Type B pancreatic cell (in vitro differentiated cells): Measurements from ENCODE around the gene CA11. TPM values are rescaled to one million over a fixed set of nuclear protein-coding genes. Genes with fewer than 3 reads are reported as not detected.
"Not testable (repeated sequence)": the region's sequence is repeated elsewhere in the genome, so short reads cannot be mapped to it uniquely, and the experiment has no call there.

Source experiments
- DNase-seq: peaks from one replicate; pipeline ENCODE4 v3.0.0; 2021; ENCODE audit warnings: mixed read lengths; ENCODE audit not compliant: unreplicated experiment; ENCODE audit errors: extremely low spot score
- H3K27ac Mint-ChIP-seq: 2 replicates; pipeline ENCODE4 v1.8.0; 2021; ENCODE audit warnings: mild to moderate bottlenecking, mixed read lengths
- H3K27me3 Mint-ChIP-seq: 2 replicates; pipeline ENCODE4 v1.8.0; 2021; ENCODE audit warnings: mixed read lengths
- H3K36me3 Mint-ChIP-seq: 2 replicates; pipeline ENCODE4 v1.8.0; 2021; ENCODE audit warnings: mixed read lengths
- H3K4me1 Mint-ChIP-seq: one replicate; pipeline ENCODE4 v1.8.0; 2021; ENCODE audit warnings: mixed read lengths; ENCODE audit not compliant: unreplicated experiment
- H3K4me3 Mint-ChIP-seq: 2 replicates; pipeline ENCODE4 v1.8.0; 2021; ENCODE audit warnings: mild to moderate bottlenecking, mixed read lengths
- H3K9me3 Mint-ChIP-seq: 2 replicates; pipeline ENCODE4 v1.8.0; 2021; ENCODE audit warnings: mixed read lengths
- CTCF ChIP-seq: fragments of 200-600 bp; sonication (generic); conservative IDR thresholded peaks from 2 replicates; pipeline ENCODE4 v1.5.0; 2021; ENCODE audit warnings: antibody characterized with exemption, mild to moderate bottlenecking
- total RNA-seq: library from RNA; stranded (reverse); gene quantifications from 2 replicates; pipeline ENCODE4 v1.2.1, GENCODE V29; 2021; ENCODE audit warnings: low replicate concordance

The CA11 gene
- total RNA-seq, 1 donor from 2014 or later = 43.3 TPM

DNA sequence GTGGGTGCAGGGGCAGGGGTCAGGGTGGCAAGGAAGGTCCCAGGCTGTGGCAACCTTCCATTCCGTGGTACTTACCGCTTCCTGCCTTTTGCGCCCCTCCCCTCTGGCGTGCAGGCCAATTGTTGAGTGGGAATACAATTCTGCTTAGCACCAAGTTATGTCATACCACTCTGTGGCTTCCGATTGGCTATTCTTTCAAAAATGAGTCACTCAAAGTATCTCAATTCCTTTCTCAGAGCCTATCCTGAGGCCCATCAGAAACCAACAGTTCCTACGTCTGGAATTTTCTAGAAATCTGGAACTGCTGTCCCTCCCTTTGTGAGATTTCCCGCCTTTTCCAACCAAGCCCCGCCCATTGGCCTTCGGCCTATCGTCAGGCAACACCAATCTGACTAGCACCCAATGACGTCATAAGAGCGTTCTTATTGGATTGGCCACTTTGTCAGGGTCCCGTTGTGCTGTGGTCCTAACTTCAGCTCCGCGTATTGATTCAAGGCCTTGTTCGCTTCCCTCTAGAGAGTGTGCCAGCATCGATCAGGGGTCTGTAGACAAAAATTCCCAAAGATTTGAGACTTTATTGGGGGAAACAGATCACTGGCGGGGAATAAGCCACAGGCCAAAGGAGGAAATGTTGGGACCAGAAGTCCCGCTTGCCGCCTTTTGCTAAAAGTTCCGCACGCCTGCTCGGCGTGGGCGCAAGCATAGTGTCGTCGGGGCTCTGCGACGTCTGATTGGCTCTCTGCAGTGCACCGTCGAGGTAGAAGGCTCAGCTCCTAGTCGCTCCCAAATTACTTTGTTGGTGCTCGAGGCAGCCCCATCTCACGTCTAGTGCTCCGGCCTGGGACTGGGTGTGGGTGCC lies 15.1 kb upstream of the CA11 start:
- Mint-ChIP-seq H3K36me3 (no peaks in the 10 kb centered on the region), H3K27me3 (no peaks in the 10 kb centered on the region), H3K4me1 (peaks cover 13% of the 10 kb centered on the region), H3K27ac (peak overlapping the region; percentile 18), H3K9me3 (no peaks in the 10 kb centered on the region), H3K4me3 (no peak overlapping the region)
- TF ChIP-seq CTCF = no peak
- no peak for DNase-seq

- peak overlapping the region; percentile 43 for H3K27ac Mint-ChIP-seq
- no peaks in the 10 kb centered on the region for H3K36me3 Mint-ChIP-seq
- DNase-seq = no peak
- peaks cover 14% of the 10 kb centered on the region for H3K4me1 Mint-ChIP-seq
- no peak for TF ChIP-seq CTCF
- H3K27me3 Mint-ChIP-seq = no peaks in the 10 kb centered on the region
- no peak overlapping the region for H3K4me3 Mint-ChIP-seq
- H3K9me3 Mint-ChIP-seq = no peaks in the 10 kb centered on the region
Observed at GRCh38 chr19:48659768-48660167, 13.8 kb upstream of the CA11 start.

DNA sequence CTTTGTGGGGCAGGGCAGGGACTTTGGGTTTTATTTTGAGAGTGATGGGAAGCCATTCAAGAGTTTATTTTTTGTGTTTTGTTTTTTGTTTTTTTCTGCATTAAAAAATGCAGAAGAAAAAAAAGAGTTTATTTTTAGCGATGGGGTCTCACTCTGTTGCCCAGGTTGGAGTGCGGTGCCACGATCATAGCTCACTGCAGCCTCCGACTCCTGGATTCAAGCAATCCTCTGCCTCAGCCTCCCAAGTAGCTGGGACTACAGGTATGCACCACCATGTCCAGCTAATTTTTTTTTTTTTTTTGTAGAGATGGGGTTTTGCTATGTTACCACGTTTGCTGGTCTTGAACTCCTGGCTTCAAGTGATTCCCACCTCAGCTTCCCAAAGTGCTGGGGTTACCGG lies 12.5 kb upstream of the CA11 start:
- Mint-ChIP-seq H3K4me1 (peaks cover 22% of the 10 kb centered on the region), H3K27ac (no peak overlapping the region), H3K36me3 (no peaks in the 10 kb centered on the region), H3K4me3 (no peak overlapping the region), H3K9me3 (no peaks in the 10 kb centered on the region), H3K27me3 (no peaks in the 10 kb centered on the region)
- no peak for DNase-seq
- no peak for TF ChIP-seq CTCF

GRCh38 chr19:48657828-48658227 lies 11.8 kb upstream of the CA11 start:
- H3K9me3 Mint-ChIP-seq, H3K36me3 Mint-ChIP-seq, H3K4me3 Mint-ChIP-seq, H3K27ac Mint-ChIP-seq, DNase-seq, H3K27me3 Mint-ChIP-seq: not testable (repeated sequence)
- peaks cover 22% of the 10 kb centered on the region for H3K4me1 Mint-ChIP-seq

DNA sequence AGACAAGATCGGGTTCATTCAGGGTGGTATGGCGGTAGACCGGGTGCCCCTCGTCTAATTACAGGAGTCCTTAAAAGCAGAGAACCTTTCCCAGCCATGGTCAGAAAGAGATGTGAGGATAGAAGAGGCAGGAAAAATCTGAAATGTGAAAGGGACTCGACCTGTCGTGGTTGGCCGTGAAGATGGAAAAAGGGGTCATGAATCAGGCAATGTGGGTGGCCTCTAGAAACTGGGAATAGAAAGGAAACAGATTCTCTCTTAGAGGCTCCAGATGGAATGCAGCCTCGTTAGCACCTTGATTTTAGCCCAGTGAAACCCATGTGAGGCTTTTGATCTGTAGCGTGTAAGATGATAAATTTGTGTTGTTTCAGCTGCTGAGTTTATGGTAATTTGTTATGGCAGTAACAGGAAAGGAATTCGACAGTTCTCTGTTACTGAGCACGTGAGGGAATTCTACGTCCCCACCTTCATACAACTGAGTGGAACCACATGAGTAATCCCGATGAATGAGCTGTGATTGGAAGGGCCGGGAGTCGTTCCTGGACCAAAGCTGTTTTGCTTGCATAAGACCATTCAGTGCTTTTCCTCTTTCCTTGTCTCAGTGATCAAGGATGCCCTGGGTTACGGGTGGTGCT lies 11.0 kb upstream of the CA11 start:
- DNase-seq = no peak
- Mint-ChIP-seq H3K4me3 (no peak overlapping the region), H3K27ac (peak overlapping the region; percentile 36), H3K9me3 (no peaks in the 10 kb centered on the region), H3K36me3 (no peaks in the 10 kb centered on the region), H3K27me3 (no peaks in the 10 kb centered on the region), H3K4me1 (peaks cover 22% of the 10 kb centered on the region)
- no peak for TF ChIP-seq CTCF
